Activated naive CD4-positive, alpha-beta T cell treated with anti-CD3 and anti-CD28 coated beads for 36 hours (primary cell): Measurements from ENCODE around the gene PRDX2. TPM values are rescaled to one million over a fixed set of nuclear protein-coding genes. Genes with fewer than 3 reads are reported as not detected.
A peak's percentile ranks its signal among the peaks of the same experiment; 100 is the strongest.

ENCODE experiments used
- CTCF ChIA-PET: fragments of 350-600 bp; sonication (Branson Sonifier 250); formaldehyde crosslinking; loops from one replicate; lab custom pipeline; 2021; ENCODE audit warnings: antibody characterized with exemption; lab: Charles Lee
- DNase-seq: peaks from one replicate; pipeline ENCODE4 v3.0.0-alpha.2; 2020
- H3K27ac Mint-ChIP-seq: one replicate; pipeline ENCODE4 v1.8.0; 2021; ENCODE audit warnings: mild to moderate bottlenecking, mixed read lengths
- H3K27me3 Mint-ChIP-seq: one replicate; pipeline ENCODE4 v1.8.0; 2021; ENCODE audit warnings: low read depth, mixed read lengths
- H3K36me3 Mint-ChIP-seq: one replicate; pipeline ENCODE4 v1.8.0; 2021; ENCODE audit warnings: low read depth, mixed read lengths
- H3K4me1 Mint-ChIP-seq: one replicate; pipeline ENCODE4 v1.8.0; 2021; ENCODE audit warnings: low read depth, mixed read lengths
- H3K4me3 Mint-ChIP-seq: one replicate; pipeline ENCODE4 v1.8.0; 2021; ENCODE audit warnings: mild to moderate bottlenecking, moderate library complexity, mixed read lengths
- H3K9me3 Mint-ChIP-seq: one replicate; pipeline ENCODE4 v1.8.0; 2021; ENCODE audit warnings: mixed read lengths
- intact Hi-C: fragments of 100-400 bp; cut with micrococcal nuclease; formaldehyde crosslinking; loops from one replicate; pipeline ENCODE4 v1.15.1; 2023
- total RNA-seq, 2 experiments: library from RNA; stranded (reverse); gene quantifications; one replicate each; pipeline ENCODE4 v1.2.3, GENCODE V29; 2021

The PRDX2 gene
- total RNA-seq, 2 experiments from 2014 or later = 237 to 249 TPM

- peaks cover 31% of the 10 kb centered on the region for H3K4me1 Mint-ChIP-seq
- intact Hi-C loops = loop anchor here (2.0 to 10.0 kb wide), 3 partner anchors 155 to 1061 kb away; partner anchors contain the start of genes CALR and LYL1
- H3K9me3 Mint-ChIP-seq = no peaks in the 10 kb centered on the region
- CTCF ChIA-PET = interaction anchor here (1.4 to 3.1 kb wide), 2 partner anchors 10 to 24 kb away, joined by 4 to 40 read pairs; partner anchors contain the start of gene JUNB
- H3K4me3 Mint-ChIP-seq = peak overlapping the region; percentile 48
- no peaks in the 10 kb centered on the region for H3K27me3 Mint-ChIP-seq
- H3K36me3 Mint-ChIP-seq = no peaks in the 10 kb centered on the region
- H3K27ac Mint-ChIP-seq = no peak overlapping the region
- DNase-seq = no peak
These were observed 17.7 kb downstream of the PRDX2 start for GRCh38 chr19:12783849-12784393.

GRCh38 chr19:12783291-12783848 lies 18.2 kb downstream of the PRDX2 start:
- intact Hi-C loops = loop anchor here (2.0 to 10.0 kb wide), 3 partner anchors 155 to 1061 kb away; partner anchors contain the start of genes CALR and LYL1
- peak overlapping the region; percentile 77 for H3K27ac Mint-ChIP-seq
- no peaks in the 10 kb centered on the region for H3K9me3 Mint-ChIP-seq
- H3K4me3 Mint-ChIP-seq = peak overlapping the region; percentile 48
- H3K27me3 Mint-ChIP-seq = no peaks in the 10 kb centered on the region
- CTCF ChIA-PET = interaction anchor here (1.4 to 3.1 kb wide), 2 partner anchors 11 to 23 kb away, joined by 4 to 40 read pairs; partner anchors contain the start of gene JUNB
- H3K36me3 Mint-ChIP-seq = no peaks in the 10 kb centered on the region
- DNase-seq = peak; percentile 90
- H3K4me1 Mint-ChIP-seq = peaks cover 33% of the 10 kb centered on the region

- peak overlapping the region; percentile 74 for H3K4me3 Mint-ChIP-seq
- CTCF ChIA-PET = interaction anchor here (1.4 to 3.1 kb wide), 3 partner anchors 11 to 23 kb away, joined by 3 to 40 read pairs (median 4); partner anchors contain the start of gene JUNB
- DNase-seq = peak; percentile 93
These were observed 18.9 kb downstream of the PRDX2 start for GRCh38 chr19:12782424-12783290.

GRCh38 chr19:12782174-12782423 lies 19.5 kb downstream of the PRDX2 start:
- H3K27me3 Mint-ChIP-seq = no peaks in the 10 kb centered on the region
- DNase-seq = no peak
- intact Hi-C loops = loop anchor here (1.0 to 10.0 kb wide), 4 partner anchors 9 to 1063 kb away; partner anchors contain the start of genes CALR, JUNB and LYL1

More at GRCh38 chr19:12782424-12783290, 18.9 kb downstream of the PRDX2 start:
- H3K27me3 Mint-ChIP-seq = no peaks in the 10 kb centered on the region
- H3K36me3 Mint-ChIP-seq = no peaks in the 10 kb centered on the region
- peak overlapping the region; percentile 93 for H3K27ac Mint-ChIP-seq
- intact Hi-C loops = loop anchor here (1.0 to 10.0 kb wide), 4 partner anchors 9 to 1062 kb away; partner anchors contain the start of genes CALR, JUNB and LYL1
- peaks cover 32% of the 10 kb centered on the region for H3K4me1 Mint-ChIP-seq
- no peaks in the 10 kb centered on the region for H3K9me3 Mint-ChIP-seq

DNA sequence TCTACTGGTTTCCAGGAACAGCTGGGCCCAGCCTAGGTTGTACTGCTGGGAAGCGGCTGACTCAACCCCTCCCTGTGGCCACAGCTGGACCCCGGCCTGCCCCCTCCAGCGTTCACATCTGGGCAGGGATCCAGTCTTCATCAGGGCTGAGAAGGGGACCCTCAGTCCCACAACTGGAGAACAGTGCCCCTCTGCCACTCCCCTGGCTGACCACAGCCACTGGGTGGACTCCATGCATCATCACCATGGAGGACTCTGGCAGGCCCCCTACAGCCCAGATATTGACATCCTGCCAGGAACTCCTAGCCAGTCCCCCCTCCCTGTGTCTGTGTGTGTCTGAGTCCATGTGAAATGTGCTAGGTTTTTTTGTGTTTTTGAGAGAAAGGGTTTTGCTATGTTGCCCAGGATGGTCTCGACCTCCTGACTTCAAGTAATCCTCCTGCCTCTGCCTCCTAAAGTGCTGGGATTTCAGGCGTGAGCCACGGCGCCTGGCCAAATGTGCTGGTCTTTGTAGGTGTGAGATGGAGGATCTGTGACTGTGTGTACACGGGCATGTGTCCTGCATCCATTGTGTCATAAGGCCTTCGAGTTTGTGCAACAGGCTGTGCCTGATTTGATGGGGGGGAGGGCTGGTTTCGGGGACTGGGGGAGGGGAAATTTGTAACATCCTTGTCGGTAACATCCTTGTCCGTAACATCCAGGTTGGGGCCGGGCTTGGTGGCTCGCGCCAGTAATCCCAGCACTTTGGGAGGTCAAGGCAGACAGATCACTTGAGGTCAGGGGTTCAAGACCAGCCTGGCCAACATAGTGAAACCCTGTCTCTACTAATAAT lies 22.2 kb downstream of the PRDX2 start:
- peaks cover 35% of the 10 kb centered on the region for H3K4me1 Mint-ChIP-seq
- H3K4me3 Mint-ChIP-seq = peak overlapping the region; percentile 72
- CTCF ChIA-PET = interaction anchor here (3.7 to 8.8 kb wide), 4 partner anchors 8 to 68 kb away, joined by 18 to 303 read pairs (median 70); partner anchors contain the start of genes JUNB, PRDX2 and THSD8
- no peaks in the 10 kb centered on the region for H3K36me3 Mint-ChIP-seq
- H3K9me3 Mint-ChIP-seq = no peaks in the 10 kb centered on the region
- H3K27me3 Mint-ChIP-seq = no peaks in the 10 kb centered on the region
- intact Hi-C loops = no loop called here
- peak overlapping the region; percentile 82 for H3K27ac Mint-ChIP-seq
- peak; percentile 23 for DNase-seq

More at GRCh38 chr19:12782174-12782423, 19.5 kb downstream of the PRDX2 start:
- peak overlapping the region; percentile 93 for H3K27ac Mint-ChIP-seq
- CTCF ChIA-PET = interaction anchor here (1.4 to 3.1 kb wide), 3 partner anchors 12 to 22 kb away, joined by 3 to 40 read pairs (median 4); partner anchors contain the start of gene JUNB
- peak overlapping the region; percentile 74 for H3K4me3 Mint-ChIP-seq
- H3K4me1 Mint-ChIP-seq = peaks cover 36% of the 10 kb centered on the region
- no peaks in the 10 kb centered on the region for H3K36me3 Mint-ChIP-seq
- no peaks in the 10 kb centered on the region for H3K9me3 Mint-ChIP-seq

DNA sequence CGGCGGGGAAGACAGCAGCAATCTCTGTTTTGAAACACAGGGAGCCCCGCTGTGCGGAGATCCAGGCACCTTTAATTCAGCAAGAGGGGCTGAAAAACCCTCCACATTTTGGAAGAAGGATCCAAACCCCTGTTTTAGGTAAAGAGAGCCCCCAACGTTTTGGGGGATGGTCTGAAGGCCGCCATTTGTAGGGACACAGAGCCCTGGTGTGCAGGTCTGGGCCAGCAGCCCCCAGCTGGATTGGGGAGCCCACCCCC lies 22.8 kb downstream of the PRDX2 start:
- no peak for DNase-seq
- Mint-ChIP-seq H3K4me1 (peaks cover 35% of the 10 kb centered on the region), H3K27me3 (no peaks in the 10 kb centered on the region), H3K4me3 (peak overlapping the region; percentile 72), H3K36me3 (no peaks in the 10 kb centered on the region), H3K9me3 (no peaks in the 10 kb centered on the region), H3K27ac (peak overlapping the region; percentile 82)
- CTCF ChIA-PET = interaction anchor here (3.7 to 8.8 kb wide), 4 partner anchors 9 to 69 kb away, joined by 18 to 303 read pairs (median 70); partner anchors contain the start of genes JUNB, PRDX2 and THSD8
- intact Hi-C loops = no loop called here

GRCh38 chr19:12778017-12778904 lies 23.3 kb downstream of the PRDX2 start:
- intact Hi-C loops = no loop called here
- Mint-ChIP-seq H3K36me3 (no peaks in the 10 kb centered on the region), H3K27me3 (no peaks in the 10 kb centered on the region), H3K9me3 (no peaks in the 10 kb centered on the region), H3K4me1 (peaks cover 31% of the 10 kb centered on the region), H3K4me3 (peak overlapping the region; percentile 72), H3K27ac (peak overlapping the region; percentile 82)
- CTCF ChIA-PET = interaction anchor here (3.7 to 8.8 kb wide), 4 partner anchors 9 to 69 kb away, joined by 18 to 303 read pairs (median 70); partner anchors contain the start of genes JUNB, PRDX2 and THSD8
- DNase-seq = peak; percentile 63

DNA sequence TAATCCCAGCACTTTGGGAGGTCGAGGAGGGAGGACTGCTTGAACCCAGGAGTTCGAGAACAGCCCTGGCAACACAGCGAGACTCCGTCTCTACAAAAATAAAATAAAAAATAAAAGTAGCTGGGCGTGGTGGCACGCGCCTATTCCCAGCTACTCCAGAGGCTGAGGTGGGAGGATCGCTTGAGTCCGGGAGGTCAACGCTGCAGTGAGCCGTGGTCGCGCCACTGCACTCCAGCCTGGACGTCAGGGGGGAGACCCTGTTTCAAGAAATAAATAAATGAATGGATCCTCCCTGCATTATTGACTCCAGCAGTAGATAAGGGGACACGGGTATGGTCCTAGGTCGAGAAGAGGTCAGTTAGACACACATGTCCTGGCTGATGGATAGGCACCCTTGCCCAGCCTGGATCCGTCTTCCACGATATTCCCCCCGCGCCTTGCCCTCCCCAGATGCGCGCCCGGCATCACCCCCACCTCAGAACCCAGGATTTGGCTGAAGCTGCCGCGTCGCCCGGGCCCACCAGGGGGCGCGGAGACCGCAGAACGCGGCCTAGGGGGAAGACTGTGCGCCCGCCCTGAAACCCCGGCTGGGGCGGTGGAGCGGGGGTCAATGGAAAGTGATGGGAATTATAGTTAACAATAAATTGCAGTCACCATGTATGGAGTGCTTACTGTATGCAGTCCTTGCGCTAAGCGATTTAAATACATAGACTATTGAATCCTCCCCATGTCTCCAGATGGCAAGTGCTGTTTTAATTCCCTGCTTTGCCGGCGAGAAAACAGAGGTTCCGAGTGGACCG lies 24.2 kb downstream of the PRDX2 start:
- H3K27ac Mint-ChIP-seq = peak overlapping the region; percentile 82
- no peaks in the 10 kb centered on the region for H3K27me3 Mint-ChIP-seq
- H3K9me3 Mint-ChIP-seq = no peaks in the 10 kb centered on the region
- DNase-seq = peak; percentile 85
- CTCF ChIA-PET = interaction anchor here (0.6 to 8.8 kb wide), 8 partner anchors 10 to 1409 kb away, joined by 3 to 303 read pairs (median 12); partner anchors contain the start of genes JUNB, PRDX2 and THSD8
- intact Hi-C loops = loop anchor here (1.0 kb wide), 1 partner anchor 19 kb away; no protein-coding TSS in a partner anchor
- H3K4me1 Mint-ChIP-seq = peaks cover 30% of the 10 kb centered on the region
- no peaks in the 10 kb centered on the region for H3K36me3 Mint-ChIP-seq
- H3K4me3 Mint-ChIP-seq = peak overlapping the region; percentile 72

DNA sequence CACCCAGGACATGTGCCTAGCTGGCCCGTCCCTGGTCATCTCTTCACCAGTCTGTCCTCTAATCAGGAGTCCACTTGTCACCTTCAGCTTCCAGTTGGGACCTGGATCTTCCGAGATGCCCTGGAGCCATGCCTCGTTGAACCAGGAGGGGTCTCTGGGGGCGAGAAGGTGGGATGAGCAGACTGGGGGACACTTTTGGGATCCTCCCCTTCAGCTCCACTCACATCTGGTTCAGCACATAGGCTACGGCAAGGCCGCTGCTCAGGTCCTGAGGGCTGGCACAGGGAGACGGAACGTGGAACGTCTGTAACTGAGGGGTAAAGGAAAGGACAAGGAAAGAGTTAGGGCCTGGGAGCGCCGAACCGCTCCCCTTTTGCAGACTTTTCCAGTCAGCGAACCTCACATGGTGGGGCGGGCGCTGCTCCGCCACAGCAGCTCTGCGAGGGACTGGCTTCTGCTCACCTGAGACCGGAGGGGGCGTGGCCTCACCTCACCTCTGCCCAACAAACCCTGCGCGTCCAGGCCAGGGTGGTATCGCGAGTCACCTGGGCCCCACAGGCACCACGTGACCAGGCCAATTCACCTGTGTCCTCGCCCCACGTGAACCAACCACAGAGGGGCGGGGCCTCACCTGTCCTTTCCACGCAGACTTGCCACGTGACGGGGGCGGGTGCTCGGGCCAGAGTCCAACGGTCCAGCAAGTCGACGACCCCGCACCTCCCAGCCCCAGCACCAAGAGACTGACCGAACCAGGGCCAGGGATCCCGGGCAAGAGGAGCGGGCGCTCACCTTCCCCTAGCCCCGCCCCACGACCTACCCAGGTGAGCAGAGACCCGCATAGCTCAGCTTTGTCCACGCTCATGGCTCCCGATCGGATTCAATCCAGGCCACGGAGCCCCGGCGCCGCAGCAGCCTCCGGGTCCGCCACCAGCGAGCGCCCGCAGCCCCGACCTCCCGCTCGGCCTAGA lies 26.7 kb downstream of the PRDX2 start, which contains the start of gene HOOK2:
HOOK2 (minus strand) TSS at position 965 of the 968 bp plus-strand sequence; CDS start at position 862, 103 bp downstream.
- H3K36me3 Mint-ChIP-seq = no peaks in the 10 kb centered on the region
- H3K9me3 Mint-ChIP-seq = no peaks in the 10 kb centered on the region
- H3K27ac Mint-ChIP-seq = peak within 1 kb of the TSS; percentile 56
- peak within 1 kb of the TSS; percentile 74 for H3K4me3 Mint-ChIP-seq
- H3K27me3 Mint-ChIP-seq = no peaks in the 10 kb centered on the region
- DNase-seq = peak; percentile 34
- H3K4me1 Mint-ChIP-seq = peaks cover 24% of the 10 kb centered on the region
- CTCF ChIA-PET = interaction anchor here (0.6 to 8.8 kb wide), 4 partner anchors 12 to 136 kb away, joined by 3 to 303 read pairs (median 55); partner anchors contain the start of genes JUNB, PRDX2 and THSD8
- intact Hi-C loops = loop anchor here (1.0 kb wide), 1 partner anchor 65 kb away; no protein-coding TSS in a partner anchor
